ENCODE measurements around the gene ASIC2.

GRCh38 chr17:33039874-33040273 is 253.2 kb downstream of the ASIC2 start:
- TF ChIP-seq CTCF (IDR thresholded peaks at IDR 0.05) (no peak), POLR2AphosphoS5 (IDR thresholded peaks at IDR 0.05; ENCODE audit: low read depth, low read length) (no peak)

All from Panc1 (cell line).